Ectodermal cell (in vitro differentiated cells): Measurements from ENCODE around the gene DOCK4. TPM values are rescaled to one million over a fixed set of nuclear protein-coding genes. Genes with fewer than 3 reads are reported as not detected.
"Not testable (repeated sequence)": the region's sequence is repeated elsewhere in the genome, so short reads cannot be mapped to it uniquely, and the experiment has no call there.

Experiments
- H3K27ac ChIP-seq: 2 replicates; pipeline ENCODE4 v1.7.0; 2013; ENCODE audit warnings: mild to moderate bottlenecking, low read depth, low read length; ENCODE audit not compliant: insufficient read depth, poor library complexity, severe bottlenecking
- H3K27me3 ChIP-seq: 2 replicates; pipeline ENCODE4 v1.7.0; 2013; ENCODE audit warnings: mild to moderate bottlenecking, low read length; ENCODE audit not compliant: insufficient read depth, control insufficient read depth, poor library complexity, severe bottlenecking
- H3K36me3 ChIP-seq: one replicate; pipeline ENCODE4 v1.7.0; 2013; ENCODE audit warnings: low read length; ENCODE audit not compliant: control insufficient read depth, insufficient read depth
- H3K4me1 ChIP-seq: one replicate; pipeline ENCODE4 v1.7.0; 2013; ENCODE audit warnings: low read length; ENCODE audit not compliant: control insufficient read depth, insufficient read depth
- H3K4me3 ChIP-seq: 2 replicates; pipeline ENCODE4 v1.7.0; 2013; ENCODE audit warnings: low read depth, low read length, control low read depth; ENCODE audit not compliant: insufficient read depth
- H3K9me3 ChIP-seq: 2 replicates; pipeline ENCODE4 v1.7.0; 2013; ENCODE audit warnings: mild to moderate bottlenecking, low read length, moderate library complexity; ENCODE audit not compliant: control insufficient read depth
- WGBS, 2 experiments: methylation state at CpG; one replicate each; pipeline ENCODE4 v1.1.7; 2013; ENCODE audit warnings: missing lambda C conversion rate in 2 of 2; 5-methylcytosine and 5-hydroxymethylcytosine counted together
- polyA plus RNA-seq, 4 experiments: library from polyadenylated mRNA; stranded (reverse); fragments of 50-300 nt; gene quantifications; one replicate each; pipeline ENCODE4 v1.2.3, GENCODE V29; 2013

The DOCK4 gene, protein sequence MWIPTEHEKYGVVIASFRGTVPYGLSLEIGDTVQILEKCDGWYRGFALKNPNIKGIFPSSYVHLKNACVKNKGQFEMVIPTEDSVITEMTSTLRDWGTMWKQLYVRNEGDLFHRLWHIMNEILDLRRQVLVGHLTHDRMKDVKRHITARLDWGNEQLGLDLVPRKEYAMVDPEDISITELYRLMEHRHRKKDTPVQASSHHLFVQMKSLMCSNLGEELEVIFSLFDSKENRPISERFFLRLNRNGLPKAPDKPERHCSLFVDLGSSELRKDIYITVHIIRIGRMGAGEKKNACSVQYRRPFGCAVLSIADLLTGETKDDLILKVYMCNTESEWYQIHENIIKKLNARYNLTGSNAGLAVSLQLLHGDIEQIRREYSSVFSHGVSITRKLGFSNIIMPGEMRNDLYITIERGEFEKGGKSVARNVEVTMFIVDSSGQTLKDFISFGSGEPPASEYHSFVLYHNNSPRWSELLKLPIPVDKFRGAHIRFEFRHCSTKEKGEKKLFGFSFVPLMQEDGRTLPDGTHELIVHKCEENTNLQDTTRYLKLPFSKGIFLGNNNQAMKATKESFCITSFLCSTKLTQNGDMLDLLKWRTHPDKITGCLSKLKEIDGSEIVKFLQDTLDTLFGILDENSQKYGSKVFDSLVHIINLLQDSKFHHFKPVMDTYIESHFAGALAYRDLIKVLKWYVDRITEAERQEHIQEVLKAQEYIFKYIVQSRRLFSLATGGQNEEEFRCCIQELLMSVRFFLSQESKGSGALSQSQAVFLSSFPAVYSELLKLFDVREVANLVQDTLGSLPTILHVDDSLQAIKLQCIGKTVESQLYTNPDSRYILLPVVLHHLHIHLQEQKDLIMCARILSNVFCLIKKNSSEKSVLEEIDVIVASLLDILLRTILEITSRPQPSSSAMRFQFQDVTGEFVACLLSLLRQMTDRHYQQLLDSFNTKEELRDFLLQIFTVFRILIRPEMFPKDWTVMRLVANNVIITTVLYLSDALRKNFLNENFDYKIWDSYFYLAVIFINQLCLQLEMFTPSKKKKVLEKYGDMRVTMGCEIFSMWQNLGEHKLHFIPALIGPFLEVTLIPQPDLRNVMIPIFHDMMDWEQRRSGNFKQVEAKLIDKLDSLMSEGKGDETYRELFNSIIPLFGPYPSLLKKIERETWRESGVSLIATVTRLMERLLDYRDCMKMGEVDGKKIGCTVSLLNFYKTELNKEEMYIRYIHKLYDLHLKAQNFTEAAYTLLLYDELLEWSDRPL (N-terminal part only)
- 24.4 TPM for polyA plus RNA-seq (2013, experiment 1 of 4)
- polyA plus RNA-seq (2013, experiment 2 of 4) = 25.5 TPM
- 18.4 TPM for polyA plus RNA-seq (2013, experiment 3 of 4)
- polyA plus RNA-seq (2013, experiment 4 of 4) = 19.7 TPM

- WGBS, 2 experiments = 0% methylated on average over 67 of the region's 67 CpGs
- Histone ChIP-seq H3K27ac (peak within 1 kb of the TSS; percentile 88), H3K4me1 (peaks cover 7% of the 10 kb centered on the region), H3K4me3 (peak within 1 kb of the TSS; percentile 98), H3K27me3 (no peaks in the 10 kb centered on the region), H3K9me3 (no peaks in the 10 kb centered on the region), H3K36me3 (no peaks in the 10 kb centered on the region)
Measured at GRCh38 chr7:112206238-112206990, at the start of gene DOCK4, which contains the start of gene ZNF277. Gene DOCK4 (minus strand): TSS chr7:112206399. CDS start chr7:112206138, 261 bp downstream. Gene ZNF277 (plus strand): TSS chr7:112206695. CDS start chr7:112206717, 22 bp downstream.

DNA sequence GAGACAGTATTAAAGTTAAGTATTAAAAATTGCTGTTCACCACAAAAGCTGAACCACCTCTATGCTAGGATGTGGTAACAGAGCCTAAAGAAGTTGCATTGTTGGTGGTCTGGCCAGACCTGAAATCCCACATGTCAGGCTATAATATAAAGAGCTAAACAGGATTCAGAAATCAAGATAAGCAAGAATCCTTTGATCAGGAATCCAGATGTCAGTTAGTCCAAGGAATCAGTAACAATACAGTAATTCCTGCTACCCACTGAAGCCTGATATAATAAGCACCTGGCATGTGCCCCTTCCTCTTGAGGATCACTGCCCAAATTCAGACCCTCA, 49.2 kb upstream of the DOCK4 start:
- Histone ChIP-seq H3K9me3 (no peaks in the 10 kb centered on the region), H3K4me1 (peaks cover 9% of the 10 kb centered on the region), H3K27me3 (peaks cover 14% of the 10 kb centered on the region), H3K27ac (peak overlapping the region; percentile 8), H3K4me3 (no peak overlapping the region), H3K36me3 (no peaks in the 10 kb centered on the region)

DNA sequence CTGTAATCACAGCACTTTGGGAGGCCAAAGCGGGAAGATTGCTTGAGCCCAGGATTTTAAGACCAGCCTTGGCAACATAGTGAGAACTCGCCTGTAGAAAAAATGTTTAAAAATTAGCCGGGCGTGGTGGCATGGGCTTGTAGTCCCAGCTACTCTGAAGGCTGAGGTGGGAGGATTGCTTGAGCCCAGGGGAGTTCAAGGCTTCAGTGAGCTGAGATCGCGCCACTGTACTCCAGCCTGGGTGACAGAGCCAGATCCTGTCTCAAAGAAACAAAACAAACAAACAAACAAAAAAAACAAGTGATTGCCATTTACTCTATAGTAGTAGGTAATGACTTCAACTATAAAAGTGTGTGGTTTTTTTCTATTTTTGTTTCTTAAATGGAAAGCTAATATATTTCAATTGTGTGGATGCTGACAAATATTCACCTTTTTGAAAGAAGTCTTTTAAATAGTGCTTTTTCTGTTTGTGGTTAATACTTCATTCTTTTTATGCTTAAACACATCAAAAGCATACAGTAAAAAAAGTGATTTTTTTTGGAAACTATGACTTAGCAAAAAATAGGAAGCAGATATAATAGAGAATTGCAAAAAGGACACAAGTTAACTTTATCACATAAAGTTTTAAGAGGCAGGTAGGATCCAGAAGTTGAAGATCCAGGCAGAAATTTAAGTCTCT, 48.6 kb upstream of the DOCK4 start:
- WGBS, 2 experiments = 87 to 89% methylated on average over 6 of the region's 6 CpGs

GRCh38 chr7:112254156-112254555, 48.0 kb upstream of the DOCK4 start:
- Histone ChIP-seq H3K36me3 (no peaks in the 10 kb centered on the region), H3K4me3 (no peak overlapping the region), H3K9me3 (no peaks in the 10 kb centered on the region), H3K27ac (no peak overlapping the region), H3K27me3 (peaks cover 24% of the 10 kb centered on the region), H3K4me1 (peaks cover 11% of the 10 kb centered on the region)
- WGBS, 2 experiments = 93 to 96% methylated on average over 1 of the region's 1 CpG

More for the DNA sequence above, 48.6 kb upstream of the DOCK4 start:
- Histone ChIP-seq H3K27ac (peak overlapping the region; percentile 8), H3K4me3 (no peak overlapping the region), H3K36me3 (no peaks in the 10 kb centered on the region), H3K4me1 (peaks cover 9% of the 10 kb centered on the region), H3K9me3 (no peaks in the 10 kb centered on the region), H3K27me3 (peaks cover 19% of the 10 kb centered on the region)

- WGBS, 2 experiments = 51 to 54% methylated on average over 3 of the region's 3 CpGs
- Histone ChIP-seq H3K36me3 (no peaks in the 10 kb centered on the region), H3K9me3 (no peaks in the 10 kb centered on the region), H3K4me3 (no peak overlapping the region), H3K27ac (no peak overlapping the region), H3K4me1 (peaks cover 16% of the 10 kb centered on the region), H3K27me3 (peaks cover 30% of the 10 kb centered on the region)
Measured at GRCh38 chr7:112252691-112253090, 46.5 kb upstream of the DOCK4 start.

DNA sequence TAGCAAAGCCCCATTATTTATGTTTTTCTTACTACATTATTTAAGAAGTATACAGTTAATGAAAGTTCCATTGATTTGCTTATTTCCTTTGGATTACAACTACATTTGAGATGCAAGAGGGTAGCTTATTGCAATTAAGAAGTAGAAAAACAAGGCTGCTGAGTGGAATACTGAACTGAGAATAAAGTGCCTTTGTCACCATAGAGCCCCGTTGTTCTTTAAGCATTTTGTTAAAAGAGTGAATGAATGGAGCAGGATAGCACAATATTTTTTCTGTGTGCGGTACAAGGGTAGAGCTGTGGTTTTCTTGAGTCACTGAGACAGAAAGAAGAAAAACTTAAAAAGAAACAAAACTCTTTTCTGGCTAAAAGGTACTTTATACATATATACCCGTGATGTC, 45.9 kb upstream of the DOCK4 start:
- H3K4me3 ChIP-seq = no peak overlapping the region
- 85 to 88% methylated on average over 3 of the region's 3 CpGs for WGBS, 2 experiments
- peaks cover 16% of the 10 kb centered on the region for H3K4me1 ChIP-seq
- H3K36me3 ChIP-seq = no peaks in the 10 kb centered on the region
- no peak overlapping the region for H3K27ac ChIP-seq
- H3K9me3 ChIP-seq = no peaks in the 10 kb centered on the region
- H3K27me3 ChIP-seq = peaks cover 30% of the 10 kb centered on the region

DNA sequence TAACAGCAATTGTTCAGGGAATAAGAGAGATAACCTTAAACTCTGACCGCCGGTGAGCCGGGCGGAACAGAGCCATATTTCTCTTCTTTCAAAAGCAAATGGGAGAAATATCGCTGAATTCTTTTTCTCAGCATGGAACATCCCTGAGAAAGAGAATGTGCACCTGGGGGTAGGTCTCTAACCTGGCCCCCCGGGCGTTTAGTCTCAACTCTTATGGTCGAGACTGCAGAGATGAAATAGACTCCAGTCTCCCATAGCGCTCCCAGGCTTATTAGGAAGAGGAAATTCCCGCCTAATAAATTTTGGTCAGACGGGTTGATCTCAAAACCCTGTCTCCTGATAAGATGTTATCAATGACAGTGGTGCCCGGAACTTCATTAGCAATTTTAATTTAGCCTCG, 43.8 kb upstream of the DOCK4 start:
- WGBS, 2 experiments = 10 to 13% methylated on average over 8 to 13 of the region's 13 CpGs
- H3K4me1 ChIP-seq = peaks cover 16% of the 10 kb centered on the region
- H3K27ac ChIP-seq, H3K4me3 ChIP-seq, H3K36me3 ChIP-seq, H3K9me3 ChIP-seq: not testable (repeated sequence)
- peaks cover 30% of the 10 kb centered on the region for H3K27me3 ChIP-seq

DNA sequence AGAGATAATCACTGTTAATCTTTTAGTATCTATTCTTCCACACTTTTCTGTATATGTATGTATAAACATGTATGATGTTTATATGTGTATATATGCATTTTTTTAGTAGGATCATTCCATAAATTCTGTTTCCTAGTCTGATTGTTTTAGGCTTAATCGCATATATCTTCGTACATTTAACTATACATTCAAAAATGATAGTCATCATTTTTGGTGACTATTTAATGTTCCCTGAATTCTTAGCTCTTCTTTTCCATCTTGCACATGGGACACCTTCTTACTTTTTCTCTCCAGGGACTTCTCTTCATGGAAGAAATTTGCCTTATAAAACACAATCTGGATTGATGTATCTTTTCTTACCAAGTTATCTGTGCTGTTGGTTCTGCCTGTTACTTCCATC, 42.4 kb upstream of the DOCK4 start:
- WGBS, 2 experiments = 90% methylated on average over 2 of the region's 2 CpGs; no CpG with 5 or more reads in 1 of the 2 experiments

More for the DNA sequence above, 42.4 kb upstream of the DOCK4 start:
- Histone ChIP-seq H3K9me3 (no peaks in the 10 kb centered on the region), H3K27ac (no peak overlapping the region), H3K4me3 (no peak overlapping the region), H3K36me3 (no peaks in the 10 kb centered on the region), H3K27me3 (peaks cover 30% of the 10 kb centered on the region), H3K4me1 (peaks cover 12% of the 10 kb centered on the region)
